CD4-positive, alpha-beta T cell treated with Interleukin-17A for 1 hour (primary cell): ENCODE data around the gene PPP2R2B.
"Not testable (repeated sequence)": the region's sequence is repeated elsewhere in the genome, so short reads cannot be mapped to it uniquely, and the experiment has no call there.

Experiments used
- DNase-seq: peaks from one replicate; pipeline ENCODE4 v3.0.0-alpha.2; 2020

PPP2R2B gene

DNA sequence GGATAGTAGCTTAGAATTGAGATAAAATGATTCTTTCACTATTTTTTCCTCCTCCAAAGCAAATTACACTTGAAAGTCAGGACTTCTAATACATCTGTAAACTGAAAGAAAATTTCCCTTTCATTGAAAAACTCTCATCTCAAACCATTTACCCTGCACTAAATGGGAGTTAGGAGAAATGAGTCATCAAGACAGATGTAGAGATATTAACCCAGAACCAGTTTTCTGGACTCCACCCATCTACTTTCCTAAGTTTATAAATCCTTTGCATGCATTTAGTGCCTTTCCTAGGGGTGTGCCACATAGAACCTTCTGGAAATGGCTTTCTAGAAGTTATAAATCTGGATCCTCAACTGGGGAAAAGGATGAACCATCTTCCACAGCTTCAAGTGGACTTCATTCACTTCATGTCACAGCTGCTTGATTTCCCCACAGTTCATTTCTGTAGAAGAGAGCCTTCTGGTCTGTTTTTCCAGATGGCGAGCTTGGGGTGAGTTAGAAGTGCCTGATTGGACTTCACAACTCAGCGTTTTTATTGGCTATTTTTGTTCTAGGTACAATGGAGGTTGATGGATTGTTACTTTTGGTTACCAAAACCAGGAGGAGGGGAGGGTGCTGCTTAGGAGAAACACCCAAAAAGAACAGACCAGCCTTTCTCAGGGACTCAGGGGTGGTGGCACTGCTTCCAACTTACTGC is 290.1 kb downstream of the PPP2R2B start:
- DNase-seq = no peak

DNA sequence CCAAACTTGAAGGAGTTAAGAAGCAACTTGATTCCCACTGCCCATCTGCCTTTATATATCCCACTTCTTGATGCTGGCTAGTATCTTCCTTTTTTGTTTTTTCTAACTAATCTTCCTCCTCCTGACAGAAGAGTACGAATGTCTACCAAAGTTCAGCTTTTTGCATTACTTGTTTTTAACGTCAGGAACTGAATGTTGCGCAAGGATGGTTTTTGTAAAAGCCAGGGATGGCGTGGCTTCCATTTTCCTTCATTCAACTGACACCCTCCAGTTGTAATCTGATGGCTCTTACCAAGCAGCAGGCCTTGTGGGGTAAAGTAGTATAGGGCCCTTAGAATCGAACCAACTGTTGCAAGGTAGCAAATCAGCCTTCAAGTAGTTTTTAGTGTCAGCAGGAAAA is 291.8 kb downstream of the PPP2R2B start:
- no peak for DNase-seq

DNA sequence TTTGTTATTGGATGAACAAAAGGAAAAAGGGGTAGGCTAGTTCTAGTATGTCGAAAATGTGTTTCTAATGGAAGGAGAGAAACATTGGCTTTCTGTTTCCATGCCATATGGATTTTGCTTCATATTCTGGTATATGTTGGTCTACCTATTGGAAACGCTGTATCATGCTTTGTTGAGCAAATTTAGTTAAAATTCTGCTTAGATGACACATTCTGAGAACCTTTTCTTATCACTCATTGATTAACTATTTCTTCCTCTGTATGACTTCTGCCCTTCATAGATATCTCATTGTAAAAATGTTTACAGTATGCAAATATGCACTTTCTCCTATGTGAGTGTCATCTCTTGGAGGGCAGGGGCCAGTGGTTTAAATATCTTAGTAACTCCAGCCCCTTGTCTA is 293.8 kb downstream of the PPP2R2B start:
- DNase-seq = no peak

DNA sequence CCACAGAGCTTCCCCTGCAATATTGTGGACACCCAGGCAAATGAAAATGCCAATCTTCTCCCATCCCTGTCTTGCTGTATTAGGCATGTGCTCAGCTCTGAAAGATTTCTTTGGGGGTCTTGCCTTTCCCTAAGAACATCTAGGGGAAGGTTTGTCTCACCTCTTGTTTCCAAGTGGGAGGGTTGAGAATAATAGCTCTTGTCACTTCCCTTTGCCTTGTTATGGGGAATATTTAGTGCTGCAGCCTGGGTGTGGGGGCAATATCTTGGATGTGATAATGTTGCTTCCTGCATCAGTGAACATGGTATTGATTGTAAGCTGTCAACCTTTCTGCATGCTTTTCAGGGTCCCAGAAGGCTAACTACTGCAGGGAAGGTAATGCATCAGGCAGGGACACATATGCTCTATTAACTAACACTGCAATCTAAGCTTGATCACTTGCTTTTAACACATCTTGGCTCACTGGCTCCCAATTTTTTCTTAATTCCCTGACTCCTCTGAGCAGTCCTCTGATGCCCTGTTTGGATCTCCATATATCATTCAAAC is 296.4 kb downstream of the PPP2R2B start:
- DNase-seq = no peak

DNA sequence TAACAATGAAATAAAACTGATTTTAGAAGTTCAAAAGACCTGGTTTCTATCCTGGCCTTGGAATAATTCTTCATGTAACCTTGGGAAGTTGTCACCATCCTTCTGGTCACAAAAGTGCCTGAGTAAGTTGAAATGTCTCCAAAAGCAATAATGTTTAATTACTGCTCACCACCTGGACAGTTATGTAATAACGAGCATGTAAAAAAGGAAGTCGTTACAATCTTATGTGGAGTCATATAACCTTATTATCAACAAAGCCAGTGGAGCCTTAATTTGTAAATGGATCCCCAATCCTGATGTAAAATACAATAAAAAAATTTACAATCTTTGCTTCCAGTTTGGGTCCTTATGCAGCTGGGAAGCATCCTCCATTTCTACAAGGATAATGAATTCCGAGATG is 298.3 kb downstream of the PPP2R2B start:
- no peak for DNase-seq

DNA sequence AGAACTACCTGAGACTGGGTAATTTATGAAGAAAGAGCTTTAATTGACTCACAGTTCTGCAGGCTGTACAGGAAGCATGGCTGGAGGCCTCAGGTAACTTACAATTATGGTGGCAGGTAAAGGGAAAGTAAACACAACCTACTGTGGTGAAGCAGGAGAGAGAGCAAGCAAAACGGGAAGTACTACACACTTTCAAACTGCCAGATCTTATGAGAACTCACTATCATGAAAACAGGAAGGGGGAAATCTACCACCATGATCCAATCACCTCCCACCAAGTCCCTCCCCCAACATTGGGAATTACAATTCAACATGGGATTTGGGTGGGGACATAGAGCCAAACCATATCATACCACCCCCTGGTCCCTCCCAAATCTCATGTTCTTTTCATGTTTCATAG is 303.8 kb downstream of the PPP2R2B start:
- DNase-seq = no peak

DNA sequence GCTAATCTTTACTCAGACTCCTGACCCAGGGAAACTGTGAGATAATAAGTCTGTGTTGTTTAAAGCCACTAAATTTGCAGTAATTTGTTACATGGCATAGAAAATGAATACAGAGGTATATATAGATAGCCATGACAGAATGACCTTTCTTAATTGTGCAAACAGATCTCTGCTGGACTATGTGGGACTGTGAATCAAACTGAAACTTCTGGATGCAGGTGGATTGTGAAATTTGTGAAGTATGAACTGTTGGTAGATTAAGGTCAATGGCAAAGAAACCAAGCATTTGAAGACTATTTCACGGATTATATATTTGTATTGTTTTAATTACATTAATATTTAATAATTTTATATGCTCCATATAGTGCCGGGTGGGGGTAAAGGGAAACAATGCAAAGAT is 310.4 kb downstream of the PPP2R2B start:
- DNase-seq = no peak

DNA sequence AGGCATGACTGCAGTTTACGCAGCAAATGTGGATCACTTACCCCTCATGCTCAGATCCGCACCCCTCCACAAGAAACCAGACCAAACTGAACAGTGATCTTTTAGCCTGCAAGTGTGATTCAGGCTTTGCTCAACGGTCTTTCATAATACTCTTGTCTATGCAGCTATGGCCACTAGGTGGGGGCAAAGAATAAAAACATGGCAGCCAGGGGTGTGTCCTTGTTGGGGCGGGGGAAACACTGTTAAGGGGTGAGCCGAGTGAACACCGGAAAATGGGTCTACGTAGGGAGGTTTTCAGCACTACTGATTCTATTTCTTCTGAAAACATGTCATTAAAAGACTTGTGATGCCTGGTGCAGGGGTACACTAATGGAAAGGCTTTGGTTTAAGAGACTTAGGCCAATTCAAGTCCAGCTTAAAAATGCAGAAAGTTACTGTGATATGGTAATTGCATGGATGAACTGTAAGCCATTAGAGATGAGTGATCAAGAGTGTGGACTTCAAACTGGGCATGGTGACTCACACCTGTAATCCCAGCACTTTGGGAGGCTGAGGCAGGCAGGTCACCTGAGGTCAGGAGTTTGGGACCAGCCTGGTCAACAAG is 312.7 kb downstream of the PPP2R2B start:
- DNase-seq = peak; percentile 57

DNA sequence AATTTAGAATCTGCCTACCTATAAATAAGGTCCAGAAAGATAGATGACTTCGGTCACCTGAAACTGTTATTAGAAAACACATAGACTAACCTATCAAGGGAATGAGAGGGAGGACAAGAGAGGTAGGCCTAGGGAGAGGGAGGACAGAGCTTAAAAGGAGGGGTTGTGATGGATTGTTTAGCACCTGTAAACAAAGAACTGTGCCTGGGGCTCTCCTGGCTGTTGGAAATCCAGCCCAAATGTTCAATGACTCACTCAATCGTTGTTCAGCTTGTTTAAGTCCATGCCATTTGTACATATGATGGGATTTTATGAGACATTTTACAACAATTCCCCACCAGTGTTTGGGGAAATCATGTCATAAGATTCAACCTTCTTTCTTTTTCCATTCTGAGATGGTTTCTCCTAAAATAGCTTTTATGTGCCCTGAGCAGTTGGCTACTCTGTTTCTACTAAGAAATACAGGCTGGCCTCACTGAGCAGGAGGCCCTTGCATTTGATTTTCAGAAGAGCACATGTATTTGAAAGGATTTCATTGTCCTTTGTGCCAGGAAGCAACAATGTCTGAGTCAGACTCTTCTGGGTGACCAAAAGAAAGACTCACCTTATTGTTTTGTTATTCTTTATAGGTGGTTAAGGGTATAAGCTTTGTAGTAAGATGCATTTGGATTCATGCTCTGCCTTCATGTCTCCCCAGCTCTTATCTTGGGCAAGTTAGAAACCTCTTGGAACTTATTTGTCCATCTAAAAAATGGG is 314.4 kb downstream of the PPP2R2B start:
- no peak for DNase-seq

DNA sequence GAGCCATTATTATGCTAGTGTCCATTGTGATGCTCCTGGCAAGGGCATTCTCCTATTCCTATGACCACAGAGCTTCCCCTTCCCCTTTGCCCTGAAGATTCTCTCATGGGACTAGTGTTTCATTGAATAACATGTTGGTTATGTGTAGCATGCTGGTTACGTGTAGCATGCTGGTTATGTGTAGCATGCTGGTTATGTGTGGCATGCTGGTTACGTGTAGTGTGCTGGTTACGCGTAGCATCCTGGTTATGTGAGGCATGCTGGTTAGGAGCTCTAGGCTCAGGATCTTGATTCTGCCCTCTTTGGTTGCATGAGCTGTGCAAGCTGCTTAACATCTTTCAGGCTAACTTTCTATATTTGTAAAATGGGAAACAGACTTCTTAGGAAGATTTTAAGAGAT is 316.1 kb downstream of the PPP2R2B start:
- no peak for DNase-seq

DNA sequence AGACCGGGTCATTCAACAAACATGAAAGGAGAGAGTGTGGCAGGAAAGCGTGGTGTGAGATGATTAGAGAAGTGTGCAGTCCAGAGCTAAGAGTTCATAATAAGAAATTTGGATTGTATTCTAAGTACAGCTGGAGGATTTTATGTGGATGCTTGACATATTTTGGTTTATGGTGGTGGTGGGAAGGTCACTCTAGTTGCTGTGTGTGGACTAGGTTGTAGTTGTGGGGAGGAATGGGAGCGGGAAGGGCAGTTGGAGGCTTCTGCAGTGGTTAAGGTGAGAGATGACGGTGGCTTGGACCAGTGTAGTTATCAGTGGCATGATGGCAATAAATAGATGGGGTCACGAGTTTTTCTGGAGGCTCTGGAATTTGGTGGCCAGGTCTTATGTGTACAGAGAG is 316.8 kb downstream of the PPP2R2B start:
- no peak for DNase-seq

DNA sequence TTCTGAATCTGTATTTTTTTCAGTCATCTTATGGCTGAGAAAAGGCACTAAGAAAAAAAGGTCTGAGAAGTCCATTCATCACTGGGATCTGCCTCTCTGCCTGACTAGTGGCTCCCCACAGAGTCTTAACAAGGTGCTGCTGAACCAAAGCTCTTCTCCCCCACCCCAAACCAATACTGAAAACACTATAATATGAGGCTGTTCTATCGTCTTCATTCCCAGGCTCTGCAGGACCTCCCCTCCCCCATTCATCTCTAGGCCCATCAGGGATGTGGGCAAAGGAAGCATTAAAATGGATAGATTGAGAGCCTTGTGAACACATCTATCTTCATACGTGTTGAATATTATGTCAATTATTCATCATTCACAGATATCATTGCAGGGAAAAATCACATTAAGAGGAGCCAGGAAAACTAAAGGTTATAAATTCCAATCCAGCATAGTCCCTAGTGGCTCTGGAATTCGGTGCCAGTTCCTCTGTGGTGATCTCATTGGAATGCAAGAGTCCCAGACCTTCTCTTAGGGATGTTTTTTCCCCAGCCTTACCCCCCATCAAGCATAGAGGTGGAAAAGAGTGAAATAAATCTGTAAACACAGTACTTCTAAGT is 318.2 kb downstream of the PPP2R2B start:
- DNase-seq = no peak

DNA sequence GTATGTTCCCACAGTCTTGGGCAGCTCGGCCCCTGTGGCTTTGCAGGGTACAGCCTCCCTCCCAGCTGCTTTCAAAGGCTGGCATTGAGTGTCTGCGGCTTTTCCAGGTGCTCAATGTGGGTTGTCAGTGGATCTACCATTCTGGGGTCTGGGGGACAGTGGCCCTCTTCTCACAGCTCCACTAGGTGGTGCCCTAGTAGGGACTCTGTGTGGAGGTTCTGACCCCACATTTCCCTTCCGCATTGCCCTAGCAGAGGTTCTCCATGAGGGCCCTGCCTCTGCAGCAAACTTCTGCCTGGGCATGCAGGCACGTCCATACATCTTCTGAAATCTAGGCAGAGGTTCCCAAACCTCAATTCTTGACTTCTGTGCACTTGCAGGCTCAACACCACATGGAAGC is 321.7 kb downstream of the PPP2R2B start:
- DNase-seq = not testable (repeated sequence)

DNA sequence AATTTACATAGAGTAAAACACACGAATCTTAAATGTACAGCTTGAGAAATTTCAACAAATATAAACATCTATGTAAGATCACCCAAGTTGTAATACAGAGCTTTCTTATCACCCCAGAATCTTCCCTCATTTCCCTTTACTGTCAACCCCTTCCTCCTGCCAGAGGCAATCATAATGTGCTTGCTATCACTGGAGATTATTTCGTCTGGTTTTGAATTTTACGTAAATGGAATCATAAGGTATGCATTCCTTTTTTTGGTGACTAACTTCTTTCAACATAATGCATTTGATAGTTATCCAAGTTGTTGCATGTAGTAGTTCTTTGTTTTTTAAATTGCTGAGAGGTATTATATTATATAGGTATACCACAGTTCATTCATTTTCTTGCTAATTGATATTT is 325.1 kb downstream of the PPP2R2B start:
- no peak for DNase-seq

DNA sequence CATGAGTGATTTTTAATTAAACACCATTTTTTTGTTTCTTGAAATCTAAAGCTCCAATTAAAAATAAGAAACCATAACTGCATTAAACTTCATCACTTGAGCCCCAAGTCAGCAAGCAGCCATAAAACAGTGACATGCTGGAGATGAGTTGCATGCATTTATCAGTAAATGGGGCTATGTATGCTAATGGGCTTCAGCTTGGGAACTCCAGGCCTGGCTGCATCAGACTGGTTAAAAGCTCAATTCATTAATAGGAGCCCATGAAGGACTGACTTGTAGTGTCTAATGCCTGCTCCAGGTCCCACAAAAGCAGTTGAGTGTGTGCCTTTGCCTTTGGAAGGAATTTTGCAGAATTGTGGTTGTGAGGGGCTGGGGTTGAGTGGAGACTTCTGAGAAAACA is 328.9 kb downstream of the PPP2R2B start:
- DNase-seq = no peak

DNA sequence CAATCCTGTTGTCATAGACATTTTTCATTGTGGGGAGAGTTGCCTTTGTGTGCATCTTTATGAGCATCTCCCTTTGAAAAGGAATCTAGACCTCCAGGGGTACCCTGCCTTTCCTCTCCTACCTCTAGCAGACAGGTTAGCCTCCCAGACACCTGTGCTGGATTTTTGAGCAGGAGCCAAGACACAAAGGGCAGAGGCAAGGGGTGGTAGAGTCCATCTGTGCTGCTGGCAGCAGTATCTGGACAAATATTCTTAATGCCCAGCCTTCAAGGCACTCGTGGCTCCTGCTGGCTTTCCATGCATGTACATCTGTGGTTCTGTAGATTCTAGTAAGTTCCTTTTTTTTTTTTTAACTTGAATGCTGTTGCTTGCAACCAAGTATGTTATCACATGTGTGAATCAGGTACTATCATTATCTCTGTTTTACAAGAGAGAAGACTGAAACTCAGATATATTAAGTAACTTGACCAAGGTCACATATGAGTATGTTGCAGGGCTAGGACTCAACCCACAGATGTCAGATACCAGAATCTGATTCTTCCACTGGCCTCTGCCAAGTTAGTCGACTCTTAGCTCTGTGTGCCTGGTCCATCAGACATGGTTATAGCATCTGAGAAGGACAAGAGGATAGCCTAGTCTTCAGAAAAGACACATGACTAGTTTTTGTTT is 329.6 kb downstream of the PPP2R2B start:
- no peak for DNase-seq

DNA sequence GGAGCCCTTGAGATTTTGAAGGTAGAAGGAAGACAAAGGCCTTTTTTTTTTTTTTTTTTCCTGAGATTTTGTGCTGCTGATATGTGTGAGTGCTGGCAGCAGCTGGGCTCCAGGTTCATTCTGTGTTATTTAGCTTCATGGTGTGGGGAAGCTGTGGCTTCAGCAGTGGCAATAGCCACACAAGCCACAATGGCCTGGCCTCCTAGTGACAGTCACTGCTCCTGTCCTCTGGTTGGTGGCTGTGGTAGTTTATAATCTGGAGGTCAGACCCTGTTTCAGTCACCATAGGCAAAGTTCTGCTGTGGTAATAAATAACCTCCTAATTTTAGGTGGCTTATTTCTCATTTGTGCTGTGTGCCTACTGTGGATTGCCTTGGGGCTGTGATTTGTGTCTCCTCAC is 334.3 kb downstream of the PPP2R2B start:
- no peak for DNase-seq

DNA sequence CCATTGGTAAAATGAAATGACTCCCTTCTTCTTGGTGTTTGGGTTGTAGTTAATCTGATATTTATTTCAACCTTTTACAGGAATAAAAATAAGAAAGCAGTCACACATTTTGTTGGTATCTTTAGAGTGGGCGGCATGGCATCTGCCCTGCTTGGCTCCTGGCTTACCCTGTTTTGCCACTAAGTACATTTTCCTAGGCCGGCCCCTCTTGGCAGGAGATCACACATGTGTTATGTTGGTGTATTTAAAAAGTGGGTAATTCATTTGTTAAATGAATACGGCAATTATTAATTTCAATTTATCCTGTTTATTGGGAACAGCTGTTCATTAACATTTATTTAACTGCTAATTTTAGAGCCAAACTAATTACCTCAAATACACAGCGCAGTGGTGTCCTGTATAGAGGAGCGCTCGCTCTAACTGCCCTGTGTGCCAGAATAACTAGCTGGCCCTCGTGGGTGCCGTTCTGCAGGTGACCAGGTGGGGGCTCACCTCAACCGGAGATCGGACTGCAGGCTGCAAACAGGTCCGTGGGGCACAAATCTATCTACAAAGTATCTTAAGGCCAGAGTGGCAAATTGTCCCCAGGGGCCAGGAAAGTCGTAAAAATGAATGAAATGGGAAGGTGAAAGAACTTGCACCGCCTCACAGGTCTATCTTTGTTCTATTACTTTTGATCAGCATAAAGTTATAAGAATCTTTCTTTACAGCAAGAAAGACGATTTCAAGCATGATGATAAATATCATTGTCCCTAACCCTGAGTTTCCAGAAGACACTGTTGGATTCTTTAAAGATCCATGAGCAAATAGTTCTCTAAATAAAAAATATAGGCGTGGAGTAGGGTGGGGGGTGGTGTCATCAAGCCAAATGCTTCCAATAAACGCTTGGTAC is 336.4 kb downstream of the PPP2R2B start:
- peak; percentile 68 for DNase-seq

DNA sequence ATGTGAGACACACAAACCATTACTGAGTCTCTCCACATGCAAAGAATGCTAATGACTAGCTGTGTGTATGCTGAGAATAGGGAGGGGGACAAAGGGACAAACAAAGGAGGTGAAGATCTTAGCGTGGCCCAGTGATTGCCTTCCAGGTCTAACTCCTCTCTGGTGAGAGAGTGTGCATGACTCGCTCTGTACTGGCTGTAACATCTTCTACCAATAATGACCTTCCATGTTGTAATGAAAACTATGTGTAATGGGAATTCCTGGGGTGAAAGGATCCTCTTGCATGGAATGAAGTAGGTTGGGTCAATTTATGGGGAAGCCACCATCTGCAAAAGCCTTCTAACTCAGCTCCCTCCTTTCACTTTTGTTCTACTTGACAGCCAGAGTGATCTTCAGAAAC is 338.1 kb downstream of the PPP2R2B start:
- no peak for DNase-seq

DNA sequence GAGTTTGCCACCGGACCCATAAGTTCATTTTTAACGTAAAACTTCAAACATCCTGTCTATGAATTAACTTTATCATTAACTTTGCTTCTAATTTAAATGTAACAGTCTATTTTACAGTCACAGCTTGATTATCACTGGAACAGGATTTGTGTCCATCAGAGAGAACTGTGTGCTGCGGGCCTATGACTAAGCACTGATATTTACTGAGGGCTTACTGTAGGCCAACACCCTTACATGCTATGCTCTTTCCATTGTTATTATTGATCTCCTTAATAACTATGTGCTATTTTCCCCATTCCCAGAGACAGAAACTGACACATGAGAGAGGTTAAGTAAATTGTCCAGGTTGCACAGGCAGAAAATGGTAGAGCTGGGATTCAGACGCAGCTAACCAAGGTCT is 338.6 kb downstream of the PPP2R2B start:
- DNase-seq = no peak

DNA sequence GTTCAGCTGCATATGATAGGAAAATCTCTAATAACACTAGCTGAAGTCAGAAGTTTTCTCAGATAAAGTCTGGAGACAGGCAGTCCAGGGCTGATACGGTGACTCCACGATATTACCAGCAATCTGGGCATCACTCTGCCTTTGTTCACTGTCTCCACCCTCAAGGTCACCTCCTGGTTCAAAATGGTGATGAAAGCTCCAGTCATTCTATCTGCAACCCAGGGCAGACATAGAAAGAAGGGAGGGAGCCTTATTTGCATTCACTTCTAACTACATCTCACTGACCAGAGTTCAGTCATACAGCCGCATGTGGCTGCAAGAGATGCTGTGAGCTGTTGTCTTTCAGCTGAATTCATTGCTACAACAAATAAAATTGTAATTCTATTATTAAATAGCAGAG is 340.1 kb downstream of the PPP2R2B start:
- no peak for DNase-seq

DNA sequence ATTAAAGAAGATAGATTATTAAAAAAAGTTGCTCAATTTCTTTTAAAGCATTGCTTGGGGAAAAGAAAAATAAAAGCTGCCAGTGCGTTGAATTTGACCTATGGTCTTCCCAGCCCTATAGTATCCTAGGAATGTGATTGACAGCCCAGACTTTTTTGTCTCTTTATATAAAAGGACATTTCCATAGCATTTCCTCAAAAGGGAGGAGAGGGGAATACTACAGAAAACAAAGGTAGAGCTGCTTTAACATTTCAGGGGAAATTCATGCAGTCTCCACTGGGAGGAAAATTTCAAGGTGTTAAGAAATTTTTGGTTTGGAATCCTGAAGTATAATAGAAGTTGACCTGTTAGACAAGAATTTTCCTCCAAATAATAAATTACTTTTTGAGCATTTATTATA is 344.7 kb downstream of the PPP2R2B start:
- no peak for DNase-seq
